Peyer's patch (tissue), 4 donors: ENCODE data around the gene MEN1.

Experiments
- CTCF ChIP-seq, 6 experiments: fragments of 450-650 bp in 4 of 6; fragments of 200-600 bp in 2 of 6; sonication (generic) in 1 of 6; IDR thresholded peaks; one replicate each; pipeline ENCODE4 v1.5.1; 2017 to 2019; ENCODE audit warnings: antibody characterized with exemption in 6 of 6, mild to moderate bottlenecking in 3 of 6, moderate library complexity in 1 of 6
- POLR2A ChIP-seq, 2 donors: fragments of 450-650 bp; IDR thresholded peaks; one replicate each; pipeline ENCODE4 v1.5.1; 2017; ENCODE audit warnings: antibody characterized with exemption in 2 of 2, mild to moderate bottlenecking in 2 of 2, moderate library complexity in 2 of 2

- TF ChIP-seq CTCF (IDR thresholded peaks at IDR 0.05) (no peak), POLR2A (IDR thresholded peaks at IDR 0.05) (no peak)
These were observed 3.5 kb upstream of the MEN1 start for GRCh38 chr11:64813826-64814225.
